Uterus (tissue), 4 donors: ENCODE results near the gene C1orf210. TPM values are rescaled to one million over a fixed set of nuclear protein-coding genes. Genes with fewer than 3 reads are reported as not detected.

ENCODE experiments used
- DNase-seq, 2 donors: peaks; one replicate each; pipeline ENCODE4 v3.0.0-alpha.2; 2019 to 2020
- H3K27ac ChIP-seq, 2 donors: fragments of 200-600 bp; sonication (generic); 1 replicate in 1 of 2; 2 replicates in 1 of 2; pipeline ENCODE4 v1.5.1; 2016 to 2018
- H3K27me3 ChIP-seq, 2 donors: fragments of 200-600 bp; sonication (generic); one replicate each; pipeline ENCODE4 v1.5.1; 2018 to 2019; ENCODE audit warnings: control low read depth in 1 of 2
- H3K36me3 ChIP-seq, 2 donors: fragments of 200-600 bp; sonication (generic); one replicate each; pipeline ENCODE4 v1.5.1; 2019; ENCODE audit warnings: control low read depth in 1 of 2
- H3K4me1 ChIP-seq, 2 donors: fragments of 200-600 bp; sonication (generic); one replicate each; pipeline ENCODE4 v1.5.1; 2018 to 2019; ENCODE audit warnings: control low read depth in 1 of 2
- H3K4me3 ChIP-seq, 2 donors: fragments of 200-600 bp; sonication (generic); 1 replicate in 1 of 2; 2 replicates in 1 of 2; pipeline ENCODE4 v1.5.1; 2018 to 2019; ENCODE audit warnings: mild to moderate bottlenecking in 1 of 2
- H3K9me3 ChIP-seq, 2 donors: fragments of 200-600 bp; sonication (generic); one replicate each; pipeline ENCODE4 v1.5.1; 2019; ENCODE audit warnings: control low read depth in 1 of 2
- CTCF ChIP-seq, 4 experiments: fragments of 200-600 bp in 2 of 4; fragments of 450-650 bp in 2 of 4; sonication (generic) in 2 of 4; IDR thresholded peaks; one replicate each; pipeline ENCODE4 v1.5.1; 2016 to 2019; ENCODE audit warnings: antibody characterized with exemption in 4 of 4, mild to moderate bottlenecking in 2 of 4, moderate library complexity in 1 of 4
- POLR2A ChIP-seq, 2 donors: fragments of 450-650 bp; IDR thresholded peaks; one replicate each; pipeline ENCODE4 v1.6.1; 2016; ENCODE audit warnings: antibody characterized with exemption in 2 of 2, mild to moderate bottlenecking in 1 of 2, moderate library complexity in 1 of 2
- intact Hi-C: fragments of 100-400 bp; cut with DNase I; formaldehyde crosslinking; loops from one replicate; pipeline ENCODE4 v1.15.1; 2023; ENCODE audit warnings: low total_unique reads
- total RNA-seq, 4 donors: library from RNA; depleted of rRNA in 3 of 4; stranded (reverse); fragments of >200 nt in 3 of 4; gene quantifications; one replicate each; pipeline versions ENCODE4 v1.1.0 to v1.2.4, GENCODE V29; 2014 to 2023
- donor health status: DM: yes; HTN: yes; CAD: no.

Gene C1orf210
- total RNA-seq, 4 donors from 2014 or later, result 0.62 TPM; not detected in 3

DNA sequence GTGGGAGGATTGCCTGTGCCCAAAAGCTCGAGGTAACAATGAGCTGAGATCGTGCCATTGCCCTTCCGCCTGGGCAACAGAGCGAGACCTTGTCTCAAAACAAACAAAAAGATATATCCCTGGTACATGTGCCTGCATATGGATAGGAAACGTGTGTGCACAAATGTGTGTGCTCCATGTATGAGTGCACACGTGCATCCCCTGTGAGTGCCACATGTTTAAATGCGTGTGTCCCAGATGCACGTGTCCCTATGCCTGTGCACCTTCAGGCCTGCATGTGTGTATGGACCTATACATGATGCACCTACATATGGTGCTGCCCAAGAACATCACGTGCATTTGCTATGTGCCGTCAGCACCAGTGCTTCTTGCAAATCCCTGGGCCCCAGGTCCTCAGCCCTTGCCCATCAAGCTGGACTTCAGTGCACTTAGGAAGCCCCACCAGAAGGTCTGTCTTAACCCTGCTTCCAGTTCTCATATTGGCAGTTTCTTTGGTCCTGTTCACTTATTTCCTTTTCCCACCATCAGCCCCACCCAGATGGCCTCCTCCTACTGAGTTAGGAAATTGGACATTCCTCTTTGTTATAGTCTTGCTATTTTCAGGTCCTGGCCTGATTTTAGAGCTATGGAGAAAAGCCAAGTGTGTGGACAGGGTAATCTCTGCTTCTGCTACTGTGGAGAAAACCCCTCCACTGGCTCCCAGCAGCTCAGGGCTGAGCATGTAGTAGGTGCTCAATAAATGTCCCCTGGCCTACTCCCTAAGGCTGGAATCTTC is 30.8 kb upstream of the C1orf210 start:
- Histone ChIP-seq H3K27me3 (no peaks in the 10 kb centered on the region), H3K4me3 (no peak overlapping the region), H3K9me3 (no peaks in the 10 kb centered on the region), H3K4me1 (no peaks in the 10 kb centered on the region), H3K27ac (no peak overlapping the region), H3K36me3 (no peaks in the 10 kb centered on the region)
- intact Hi-C loops, result no loop called here
- no peak for TF ChIP-seq POLR2A (IDR thresholded peaks at IDR 0.05)
- no peak for TF ChIP-seq CTCF (IDR thresholded peaks at IDR 0.05)
- no peak for DNase-seq

GRCh38 chr1:43315481-43315880 is 30.1 kb upstream of the C1orf210 start:
- Histone ChIP-seq H3K27me3 (no peaks in the 10 kb centered on the region), H3K4me1 (no peaks in the 10 kb centered on the region), H3K27ac (no peak overlapping the region), H3K9me3 (no peaks in the 10 kb centered on the region), H3K36me3 (no peaks in the 10 kb centered on the region), H3K4me3 (no peak overlapping the region)
- intact Hi-C loops, result no loop called here
- DNase-seq, result no peak
- TF ChIP-seq POLR2A (IDR thresholded peaks at IDR 0.05) (no peak), CTCF (IDR thresholded peaks at IDR 0.05) (no peak)

GRCh38 chr1:43314233-43314632 is 28.9 kb upstream of the C1orf210 start:
- no peak overlapping the region for H3K4me3 ChIP-seq
- no peaks in the 10 kb centered on the region for H3K4me1 ChIP-seq
- intact Hi-C loops, result no loop called here
- no peaks in the 10 kb centered on the region for H3K9me3 ChIP-seq
- H3K27ac ChIP-seq, result no peak overlapping the region
- TF ChIP-seq POLR2A (IDR thresholded peaks at IDR 0.05) (no peak), CTCF (IDR thresholded peaks at IDR 0.05) (no peak)
- DNase-seq, result no peak
- no peaks in the 10 kb centered on the region for H3K27me3 ChIP-seq
- H3K36me3 ChIP-seq, result no peaks in the 10 kb centered on the region

- DNase-seq, result no peak
- Histone ChIP-seq H3K36me3 (no peaks in the 10 kb centered on the region), H3K4me3 (no peak overlapping the region), H3K4me1 (no peaks in the 10 kb centered on the region), H3K9me3 (no peaks in the 10 kb centered on the region), H3K27ac (no peak overlapping the region), H3K27me3 (no peaks in the 10 kb centered on the region)
- TF ChIP-seq CTCF (IDR thresholded peaks at IDR 0.05) (no peak), POLR2A (IDR thresholded peaks at IDR 0.05) (no peak)
- intact Hi-C loops, result no loop called here
Measured at GRCh38 chr1:43313771-43314170, 28.4 kb upstream of the C1orf210 start.

DNA sequence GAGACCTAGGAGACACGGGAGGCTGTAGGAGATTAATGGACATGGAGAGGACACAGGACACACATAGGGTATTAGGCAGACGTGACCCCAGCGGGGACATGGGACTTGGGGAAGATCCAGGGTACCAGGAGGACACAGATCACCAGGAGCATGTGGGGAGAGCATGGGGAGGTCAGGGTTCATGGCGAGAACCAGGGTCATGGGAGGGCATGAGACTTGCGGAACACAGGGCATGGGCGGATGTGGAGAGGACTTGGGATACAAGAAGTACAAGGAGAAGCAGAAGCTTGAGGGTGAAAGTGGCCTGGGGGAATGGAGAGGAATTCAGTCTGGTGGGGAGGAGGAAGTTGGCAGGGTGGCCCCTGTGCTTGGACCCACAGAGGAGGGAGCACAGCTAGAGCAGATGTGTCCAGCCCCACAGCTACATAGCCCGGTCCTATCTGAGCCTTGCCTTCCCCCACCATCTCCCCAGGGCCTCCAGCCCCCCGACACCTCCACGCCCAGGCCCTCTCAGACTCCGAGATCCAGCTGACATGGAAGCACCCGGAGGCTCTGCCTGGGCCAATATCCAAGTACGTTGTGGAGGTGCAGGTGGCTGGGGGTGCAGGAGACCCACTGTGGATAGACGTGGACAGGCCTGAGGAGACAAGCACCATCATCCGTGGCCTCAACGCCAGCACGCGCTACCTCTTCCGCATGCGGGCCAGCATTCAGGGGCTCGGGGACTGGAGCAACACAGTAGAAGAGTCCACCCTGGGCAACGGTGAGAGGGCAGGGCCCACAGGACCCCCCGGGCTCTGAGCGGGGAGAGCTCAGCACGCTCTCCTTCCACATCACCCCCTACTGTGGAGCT is 27.5 kb upstream of the C1orf210 start:
- Histone ChIP-seq H3K36me3 (no peaks in the 10 kb centered on the region), H3K27me3 (no peaks in the 10 kb centered on the region), H3K4me3 (no peak overlapping the region), H3K27ac (no peak overlapping the region), H3K4me1 (no peaks in the 10 kb centered on the region), H3K9me3 (no peaks in the 10 kb centered on the region)
- TF ChIP-seq CTCF (IDR thresholded peaks at IDR 0.05) (no peak), POLR2A (IDR thresholded peaks at IDR 0.05) (no peak)
- no peak for DNase-seq
- intact Hi-C loops, result no loop called here
